HG02938 (cell line): ENCODE measurements around the gene MKS1.

Experiments used
- ATAC-seq: cut with Tn5 transposase; IDR thresholded peaks from one replicate; pipeline ENCODE4 v1.9.1; 2021; ENCODE audit warnings: mild to moderate bottlenecking, moderate library complexity; ENCODE audit not compliant: unreplicated experiment

MKS1 gene

GRCh38 chr17:58166682-58167081 is 52.4 kb downstream of the MKS1 start, which contains the start of gene OR4D2:
TSS of gene OR4D2 (plus strand) at chr17:58166982. CDS start at chr17:58169656, 2,674 bp downstream.
- ATAC-seq, result no peak

GRCh38 chr17:58165981-58166380 is 53.1 kb downstream of the MKS1 start:
- ATAC-seq, result no peak

- no peak for ATAC-seq
These were observed 57.5 kb downstream of the MKS1 start for GRCh38 chr17:58161566-58161965.

GRCh38 chr17:58158181-58158580 is 60.9 kb downstream of the MKS1 start:
- no peak for ATAC-seq

- ATAC-seq, result no peak
These were observed 61.9 kb downstream of the MKS1 start for GRCh38 chr17:58156839-58157803.
